GM21723 (cell line): ENCODE results near the gene ADAM10.
"Not testable (repeated sequence)": the region's sequence is repeated elsewhere in the genome, so short reads cannot be mapped to it uniquely, and the experiment has no call there.

Source experiments
- ATAC-seq: cut with Tn5 transposase; IDR thresholded peaks from one replicate; pipeline ENCODE4 v1.9.1; 2021; ENCODE audit warnings: mild to moderate bottlenecking, moderate library complexity; ENCODE audit not compliant: unreplicated experiment

Gene ADAM10

GRCh38 chr15:58622877-58623276, 126.6 kb downstream of the ADAM10 start:
- ATAC-seq = no peak

GRCh38 chr15:58620268-58620667, 129.2 kb downstream of the ADAM10 start:
- ATAC-seq = not testable (repeated sequence)

DNA sequence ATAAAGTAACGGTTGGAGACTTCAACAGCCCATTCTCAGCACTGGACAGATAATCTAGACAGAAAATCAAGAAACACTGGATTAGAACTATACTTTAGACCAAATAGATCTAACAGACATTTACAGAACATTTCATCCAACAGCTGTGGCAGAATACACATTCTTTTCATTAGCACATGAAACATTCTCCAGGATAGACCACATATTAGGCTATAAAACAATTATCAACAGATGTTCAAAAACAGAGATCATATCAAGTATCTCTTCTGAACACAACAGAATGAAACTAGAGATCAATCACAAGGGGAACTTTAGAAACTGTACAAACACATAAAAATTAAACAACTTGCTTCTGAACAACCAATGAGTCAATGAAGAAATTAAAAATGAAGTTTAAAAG, 133.3 kb downstream of the ADAM10 start:
- ATAC-seq = no peak

DNA sequence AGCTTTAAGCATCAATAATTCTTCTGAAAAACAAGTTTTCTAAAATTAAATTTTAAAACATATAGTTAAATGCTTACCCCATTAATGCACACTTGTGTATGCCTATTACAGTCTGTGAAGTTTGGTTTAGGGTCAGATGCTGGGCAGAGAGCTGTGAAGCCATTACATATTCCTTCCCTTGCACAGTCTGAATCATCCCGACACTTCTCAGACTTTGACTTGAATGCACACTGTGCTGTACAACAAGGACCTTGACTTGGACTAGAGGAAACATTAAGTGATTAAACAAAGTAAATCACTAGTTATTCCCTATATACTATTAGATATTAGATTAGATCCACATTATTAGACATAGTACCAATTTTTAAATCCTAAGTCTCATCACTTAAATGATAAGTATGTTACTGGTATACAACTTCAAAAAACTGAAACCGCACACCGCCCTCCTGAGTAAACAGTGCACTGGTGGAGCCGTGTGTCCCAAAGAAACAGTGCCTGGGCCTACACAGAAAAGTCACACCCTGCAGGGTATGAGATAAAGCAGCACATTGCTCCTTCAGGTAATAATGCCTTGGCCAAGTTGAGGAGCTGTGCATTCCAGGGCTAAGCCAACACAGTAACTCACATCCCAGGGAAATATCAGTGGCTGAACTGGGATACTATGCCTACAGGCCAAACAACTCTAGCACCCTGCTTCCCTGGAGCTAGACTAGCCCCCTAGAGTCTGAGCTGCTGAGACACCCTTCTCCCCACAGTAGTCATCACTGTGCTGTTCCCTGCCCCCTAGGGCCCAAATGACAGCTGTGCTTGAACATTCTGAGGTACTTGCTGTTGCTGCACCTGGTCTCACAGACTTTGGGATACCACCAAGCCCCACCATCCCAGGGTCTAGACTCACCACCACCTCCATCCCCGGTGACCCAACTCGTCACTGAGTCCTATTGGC, 137.5 kb downstream of the ADAM10 start:
- no peak for ATAC-seq

DNA sequence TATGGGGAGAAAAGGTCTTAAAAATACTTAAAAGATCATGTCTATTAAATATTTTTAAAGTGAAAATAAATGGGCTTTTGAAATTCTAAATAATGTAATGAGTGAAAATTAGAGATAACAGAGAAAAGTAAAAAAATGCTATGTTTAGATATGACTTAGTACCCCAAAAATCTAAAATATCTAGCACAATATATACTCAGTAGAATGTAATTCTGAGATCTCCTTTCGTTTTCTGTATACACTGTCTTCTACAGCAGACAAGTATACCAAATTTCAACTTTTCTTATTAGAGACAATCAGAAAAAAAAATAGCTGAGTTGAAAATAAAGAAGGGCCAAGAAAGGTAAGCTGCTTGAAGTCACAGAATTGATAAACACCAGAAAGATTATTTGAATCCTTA, 140.8 kb downstream of the ADAM10 start:
- ATAC-seq = no peak

- ATAC-seq = no peak
Observed at GRCh38 chr15:58608129-58608590, 141.3 kb downstream of the ADAM10 start.

DNA sequence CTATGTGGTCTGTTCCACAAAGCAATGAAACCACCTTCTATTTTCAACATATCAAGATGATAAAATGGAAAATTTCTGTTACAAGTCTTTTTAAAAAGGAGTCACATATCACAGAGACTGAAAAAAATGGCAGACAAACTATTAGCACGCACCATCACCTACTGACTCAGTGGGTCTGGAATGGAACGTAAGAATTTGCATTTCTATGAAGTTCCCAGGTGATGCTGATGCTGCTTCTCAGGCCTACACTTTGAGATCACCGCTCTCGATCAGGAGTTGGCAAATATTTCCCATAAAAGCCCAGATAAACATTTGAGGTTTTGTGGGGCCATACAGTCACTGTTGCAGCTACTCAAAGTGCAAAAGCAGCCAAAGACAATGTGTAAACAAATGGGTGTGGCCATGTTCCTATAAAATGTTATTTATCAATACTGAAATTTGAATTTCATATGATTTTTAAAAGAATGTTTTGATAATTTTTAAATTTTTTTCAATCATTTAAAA, 142.9 kb downstream of the ADAM10 start:
- no peak for ATAC-seq

GRCh38 chr15:58605931-58606530, 143.5 kb downstream of the ADAM10 start:
- ATAC-seq = no peak

DNA sequence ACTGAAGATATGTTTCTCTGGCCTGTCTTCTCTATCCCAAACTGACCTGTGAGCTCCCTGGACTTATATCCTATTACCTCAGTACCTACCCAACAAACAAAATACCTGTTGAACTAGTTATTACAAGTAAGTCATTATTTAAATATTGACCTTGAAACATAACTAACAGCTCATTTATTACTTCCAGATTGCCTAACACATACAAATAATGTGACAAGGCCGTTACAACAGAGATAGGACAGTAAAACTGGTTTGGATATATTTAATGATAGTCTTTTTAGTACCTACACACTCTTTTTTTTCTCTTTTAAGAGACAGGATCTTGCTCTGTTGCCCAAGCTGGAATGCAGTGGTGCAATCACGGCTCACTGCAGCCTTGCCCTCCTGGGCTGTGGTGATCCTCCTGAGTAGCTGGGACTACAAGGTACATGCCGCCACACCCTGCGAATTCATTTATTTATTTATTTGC, 145.0 kb downstream of the ADAM10 start:
- ATAC-seq = no peak

DNA sequence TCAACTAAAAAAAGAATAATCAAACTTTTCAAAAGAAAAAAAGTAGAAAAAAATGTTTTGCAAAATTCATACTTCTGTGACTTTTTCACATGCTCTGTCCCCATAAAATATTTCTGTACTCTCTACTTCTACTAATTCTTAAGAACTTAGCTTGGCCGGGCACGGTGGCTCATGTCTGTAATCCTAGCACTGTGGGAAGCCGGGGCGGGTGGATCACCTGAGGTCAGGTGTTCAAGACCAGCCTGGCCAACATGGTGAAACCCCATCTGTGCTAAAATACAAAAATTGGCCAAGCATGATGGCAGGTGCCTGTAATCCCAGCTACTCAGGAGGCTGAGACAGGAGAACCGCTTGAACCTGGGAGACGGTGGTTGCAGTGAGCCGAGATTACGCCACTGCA, 145.6 kb downstream of the ADAM10 start:
- ATAC-seq = not testable (repeated sequence)

- ATAC-seq = no peak
Observed at GRCh38 chr15:58602823-58603222, 146.7 kb downstream of the ADAM10 start.

GRCh38 chr15:58598829-58599210, 150.7 kb downstream of the ADAM10 start:
- no peak for ATAC-seq

DNA sequence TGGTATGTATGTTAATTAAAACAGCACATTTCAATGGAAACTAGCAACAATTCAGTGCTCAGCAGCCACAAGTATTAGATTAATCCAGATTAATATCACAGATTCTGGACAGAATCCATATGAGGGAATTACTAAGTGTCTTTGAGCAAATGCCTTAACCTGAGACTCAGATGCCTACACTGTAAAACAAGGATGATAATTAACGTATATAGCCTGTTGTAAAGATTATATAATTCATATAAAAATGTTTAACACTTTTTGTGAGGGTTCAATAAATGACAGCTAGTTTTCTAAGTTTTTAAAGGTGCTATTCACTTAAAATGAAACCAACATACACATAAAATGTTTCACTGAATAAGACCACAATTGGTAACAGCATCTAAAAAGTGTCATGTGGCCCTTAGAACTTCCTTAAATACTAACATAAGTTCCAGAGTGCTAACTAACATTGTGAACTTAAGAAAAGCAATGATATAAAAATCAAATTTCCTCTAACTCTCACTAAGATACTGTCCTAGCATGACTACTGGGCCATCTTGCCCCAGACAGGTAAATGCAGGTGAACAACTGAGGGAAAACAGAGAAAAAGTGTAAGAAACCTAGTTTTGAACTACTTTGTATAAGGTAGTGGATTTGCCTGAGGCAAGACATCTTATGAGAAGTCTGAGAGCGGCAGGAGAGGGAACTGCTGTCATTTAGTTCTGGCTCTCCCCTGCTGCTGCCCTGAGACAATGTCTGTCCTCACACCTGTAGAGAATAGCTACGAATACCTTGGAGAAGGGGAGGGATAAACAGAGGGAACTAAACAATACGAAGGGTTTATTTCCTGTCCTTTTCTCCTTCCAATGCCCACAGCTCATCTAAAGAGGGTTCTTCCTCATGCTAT, 151.3 kb downstream of the ADAM10 start:
- no peak for ATAC-seq

DNA sequence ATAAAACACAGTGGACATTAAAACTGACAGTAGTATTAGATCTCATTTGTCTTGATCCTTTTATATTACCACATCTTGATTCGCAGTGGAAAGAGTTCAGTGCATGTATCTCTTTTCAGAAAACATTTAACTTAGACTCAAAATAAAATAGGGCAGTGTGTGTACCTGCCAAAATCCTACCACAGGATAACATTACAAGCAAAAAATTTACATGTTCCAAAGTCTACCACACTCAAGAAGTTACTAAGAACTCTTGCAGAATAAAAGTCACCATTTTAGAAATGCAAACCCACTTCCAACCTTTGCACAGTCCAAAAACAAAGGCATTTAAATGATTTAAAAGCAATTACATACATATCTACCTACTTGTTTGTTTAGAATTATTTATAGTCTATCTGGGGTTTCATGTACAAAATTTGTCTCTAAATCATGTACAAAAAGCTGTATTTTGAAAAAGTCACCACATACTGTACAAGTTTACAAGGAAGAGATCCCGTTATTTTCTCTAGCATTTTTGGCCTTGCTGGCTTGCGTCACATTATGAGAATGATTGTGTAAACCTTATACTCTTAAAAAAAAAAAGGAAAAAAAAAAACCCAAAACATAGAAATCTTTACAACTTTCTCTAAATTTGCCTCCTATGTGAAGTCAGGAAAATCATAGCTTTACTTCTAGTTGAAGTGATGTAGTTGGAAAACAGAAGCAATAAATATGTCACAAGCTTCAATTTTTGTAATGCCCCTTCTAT, 153.8 kb downstream of the ADAM10 start:
- ATAC-seq = no peak

GRCh38 chr15:58594898-58595297, 154.6 kb downstream of the ADAM10 start:
- ATAC-seq = no peak

DNA sequence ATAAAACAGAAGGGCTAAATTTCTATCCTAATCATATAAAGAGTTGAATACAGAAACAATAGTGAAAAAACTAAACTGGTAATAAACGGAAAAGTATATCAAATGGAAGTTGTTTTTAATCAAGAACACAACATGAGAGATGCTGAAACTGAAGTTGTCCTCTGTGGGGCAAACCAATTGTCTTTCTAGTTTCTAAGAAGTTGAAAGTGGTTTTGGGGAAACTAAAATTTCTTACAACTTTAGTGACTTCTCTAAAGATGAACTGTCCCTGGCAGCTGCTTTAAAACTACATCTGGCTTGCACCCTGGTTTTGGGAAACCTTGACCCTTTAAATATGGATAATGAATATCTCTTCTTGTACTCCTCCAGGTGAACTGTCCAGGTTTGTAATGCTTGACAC, 155.6 kb downstream of the ADAM10 start:
- ATAC-seq = no peak

- no peak for ATAC-seq
Observed at GRCh38 chr15:58590926-58591325, 158.6 kb downstream of the ADAM10 start.

- ATAC-seq = no peak
Observed at GRCh38 chr15:58590236-58590635, 159.3 kb downstream of the ADAM10 start.

DNA sequence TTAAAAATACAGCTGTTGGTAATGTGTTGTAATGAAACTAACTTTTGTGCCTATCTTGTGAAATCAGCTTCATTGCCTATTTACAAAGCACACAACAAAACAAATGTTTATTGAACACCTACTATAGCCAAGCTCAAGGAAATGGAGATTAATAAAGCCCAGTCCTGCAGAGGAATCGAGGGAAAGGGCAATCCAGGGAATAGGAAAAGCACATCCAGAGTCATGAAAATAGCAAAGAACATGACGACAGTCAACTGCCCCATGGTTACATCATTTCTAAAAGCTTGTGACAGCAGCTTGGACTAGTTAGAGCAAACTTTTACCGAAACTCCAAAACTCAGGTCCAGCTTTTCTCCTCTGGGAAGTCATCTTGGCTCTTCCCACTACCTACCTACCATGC, 160.5 kb downstream of the ADAM10 start:
- no peak for ATAC-seq

GRCh38 chr15:58588096-58588495, 161.4 kb downstream of the ADAM10 start:
- ATAC-seq = no peak
